HepG2 (cell line): ENCODE data around the gene ATG2A. TPM values are rescaled to one million over a fixed set of nuclear protein-coding genes. Genes with fewer than 3 reads are reported as not detected.

Experiments
- BCL6 ChIP-seq: IDR thresholded peaks from 2 replicates; pipeline ENCODE4 v1.6.1; 2016; ENCODE audit warnings: missing genetic modification reagents, missing compliant biosample characterization
- E2F2 ChIP-seq: sonication (generic); formaldehyde crosslinking; IDR thresholded peaks from 2 replicates; pipeline ENCODE4 v1.4.0; 2020; ENCODE audit warnings: missing genetic modification reagents, borderline replicate concordance
- EP300 ChIP-seq, 3 experiments: sonication (generic) in 1 of 3; formaldehyde crosslinking in 1 of 3; IDR thresholded peaks; 2 replicates each; pipeline versions ENCODE4 v1.5.1 to v1.6.1; 2011 to 2020; ENCODE audit warnings: low read depth in 2 of 3, low read length in 2 of 3, borderline replicate concordance in 1 of 3, improper control_type of control experiment in 1 of 3, mild to moderate bottlenecking in 1 of 3, missing genetic modification reagents in 1 of 3, moderate library complexity in 1 of 3
- ETS1 ChIP-seq: sonication (generic); formaldehyde crosslinking; IDR thresholded peaks from 2 replicates; pipeline ENCODE4 v1.4.0; 2020; ENCODE audit warnings: missing genetic modification reagents
- GLMP ChIP-seq: sonication (generic); formaldehyde crosslinking; IDR thresholded peaks from 2 replicates; pipeline ENCODE4 v1.9.0; 2021; ENCODE audit warnings: missing genetic modification reagents, mild to moderate bottlenecking, borderline replicate concordance
- HNRNPUL1 ChIP-seq: fragments of 200-400 bp; formaldehyde crosslinking; IDR thresholded peaks from 2 replicates; pipeline ENCODE4 v1.6.1; 2017; ENCODE audit warnings: low read depth, mild to moderate bottlenecking, low read length, moderate library complexity
- IKZF4 ChIP-seq: sonication (generic); formaldehyde crosslinking; IDR thresholded peaks from 2 replicates; pipeline ENCODE4 v1.5.1; 2020; ENCODE audit warnings: borderline replicate concordance, mild to moderate bottlenecking, low read depth, missing genetic modification reagents; ENCODE audit errors: not compliant biosample characterization
- IKZF5 ChIP-seq: IDR thresholded peaks from 2 replicates; pipeline ENCODE4 v1.6.1; 2018; ENCODE audit warnings: missing genetic modification reagents, mild to moderate bottlenecking, missing compliant biosample characterization
- KDM4B ChIP-seq: sonication (generic); formaldehyde crosslinking; IDR thresholded peaks from 2 replicates; pipeline ENCODE4 v1.4.0; 2020; ENCODE audit warnings: missing genetic modification reagents
- LBX2 ChIP-seq: sonication (generic); formaldehyde crosslinking; IDR thresholded peaks from 2 replicates; pipeline ENCODE4 v1.5.0; 2020; ENCODE audit warnings: missing genetic modification reagents, mild to moderate bottlenecking, borderline replicate concordance
- NR0B2 ChIP-seq: sonication (generic); formaldehyde crosslinking; IDR thresholded peaks from 2 replicates; pipeline ENCODE4 v1.4.0; 2020; ENCODE audit warnings: mild to moderate bottlenecking, missing genetic modification reagents
- RCOR2 ChIP-seq: IDR thresholded peaks from 2 replicates; pipeline ENCODE4 v1.6.1; 2016; ENCODE audit warnings: missing biosample characterization, missing genetic modification reagents
- SNAPC5 ChIP-seq: sonication (generic); formaldehyde crosslinking; IDR thresholded peaks from 2 replicates; pipeline ENCODE4 v1.8.1; 2023; ENCODE audit warnings: mild to moderate bottlenecking, missing genetic modification reagents, borderline replicate concordance
- ZNF121 ChIP-seq: sonication (generic); formaldehyde crosslinking; IDR thresholded peaks from 2 replicates; pipeline ENCODE4 v1.5.0; 2020; ENCODE audit warnings: mild to moderate bottlenecking, missing genetic modification reagents
- ZNF383 ChIP-seq: sonication (generic); formaldehyde crosslinking; IDR thresholded peaks from 2 replicates; pipeline ENCODE4 v1.4.0; 2020; ENCODE audit warnings: missing genetic modification reagents, mild to moderate bottlenecking, borderline replicate concordance
- ZNF451 ChIP-seq: sonication (generic); formaldehyde crosslinking; IDR thresholded peaks from 2 replicates; pipeline ENCODE4 v1.5.0; 2020; ENCODE audit warnings: mild to moderate bottlenecking, missing genetic modification reagents
- ZNF552 ChIP-seq: sonication (generic); formaldehyde crosslinking; IDR thresholded peaks from 2 replicates; pipeline ENCODE4 v1.9.0; 2022; ENCODE audit warnings: missing genetic modification reagents, mild to moderate bottlenecking, borderline replicate concordance
- ZNF572 ChIP-seq: sonication (generic); formaldehyde crosslinking; IDR thresholded peaks from 2 replicates; pipeline ENCODE4 v1.5.1; 2020; ENCODE audit warnings: mild to moderate bottlenecking, missing genetic modification reagents
- ZNF660 ChIP-seq: sonication (generic); formaldehyde crosslinking; IDR thresholded peaks from 2 replicates; pipeline ENCODE4 v1.5.1; 2020; ENCODE audit warnings: mild to moderate bottlenecking, low read depth, missing genetic modification reagents, borderline replicate concordance
- ZNF672 ChIP-seq: sonication (generic); formaldehyde crosslinking; IDR thresholded peaks from 2 replicates; pipeline ENCODE4 v1.8.1; 2022; ENCODE audit warnings: missing genetic modification reagents
- polyA plus RNA-seq, 8 experiments: library from polyadenylated mRNA; depleted of rRNA in 3 of 8; stranded (reverse) in 7 of 8; unstranded in 1 of 8; fragments of >200 nt; fragmentation: Illumina TruSeq in 4 of 8; extraction: Trizol in 4 of 8; gene quantifications; 2 replicates each; pipeline versions ENCODE4 v1.2.1 to v1.2.3, GENCODE V29; 2011 to 2016; ENCODE audit warnings: low read depth in 4 of 8, missing spikeins in 1 of 8, mixed read lengths in 1 of 8; ENCODE audit not compliant: insufficient read depth in 1 of 8
- total RNA-seq, 5 experiments: library from RNA; depleted of rRNA; stranded (reverse); fragments of >200 nt; fragmentation: Illumina TruSeq; extraction: Trizol; gene quantifications; 2 replicates each; pipeline ENCODE4 v1.2.3, GENCODE V29; 2016; ENCODE audit warnings: low read depth in 1 of 5

Gene ATG2A
- total and polyA plus RNA-seq, 2 of the 13 experiments (the other 11 are each of a cell fraction or from before 2014, with no cell fraction given): 6.7 to 8.0 TPM

GRCh38 chr11:64878494-64879243 is 38.3 kb downstream of the ATG2A start, which contains the start of gene EHD1 (continued):
- TF ChIP-seq NR0B2 (CRISPR knock-in tag) (peak; percentile 93; the same call in 1 of the 2 replicates), SNAPC5 (no peak), ZNF451 (CRISPR knock-in tag) (no peak), ZNF572 (no peak), KDM4B (CRISPR knock-in tag) (0 out of 2 replicates have a peak, but pooled peaks have one; percentile 26), E2F2 (no peak; the same call in 1 of the 2 replicates), EP300 (IDR thresholded peaks at IDR 0.05; ENCODE audit: low read depth in 2 of 2, low read length in 2 of 2) (peak in 1 of 2 experiments; percentile 9; a peak in 1 of 4 replicates), EP300 (CRISPR knock-in tag; IDR thresholded peaks at IDR 0.05; ENCODE audit: borderline replicate concordance) (no peak; the same call in 1 of the 2 replicates), ZNF672 (CRISPR knock-in tag) (no peak), ZNF383 (CRISPR knock-in tag) (0 out of 2 replicates have a peak, but pooled peaks have one; percentile 59), ZNF660 (CRISPR knock-in tag) (no peak), HNRNPUL1 (no peak), ZNF552 (CRISPR knock-in tag) (no peak), IKZF4 (CRISPR knock-in tag) (no peak), GLMP (CRISPR knock-in tag) (no peak), ZNF121 (CRISPR knock-in tag) (0 out of 2 replicates have a peak, but pooled peaks have one; percentile 27), IKZF5 (peak; percentile 63; the same call in 1 of the 2 replicates), BCL6 (CRISPR knock-in tag) (peak; percentile 38), LBX2 (CRISPR knock-in tag) (no peak), ETS1 (CRISPR knock-in tag) (no peak), RCOR2 (CRISPR knock-in tag) (no peak)
